Midbrain (tissue), 1 donor: ENCODE measurements around the gene RALGAPA1.
"Not testable (repeated sequence)": the region's sequence is repeated elsewhere in the genome, so short reads cannot be mapped to it uniquely, and the experiment has no call there.

Source experiments
- DNase-seq: peaks from one replicate; lab custom pipeline; 2025; lab: John Stamatoyannopoulos, UW

The RALGAPA1 gene

DNA sequence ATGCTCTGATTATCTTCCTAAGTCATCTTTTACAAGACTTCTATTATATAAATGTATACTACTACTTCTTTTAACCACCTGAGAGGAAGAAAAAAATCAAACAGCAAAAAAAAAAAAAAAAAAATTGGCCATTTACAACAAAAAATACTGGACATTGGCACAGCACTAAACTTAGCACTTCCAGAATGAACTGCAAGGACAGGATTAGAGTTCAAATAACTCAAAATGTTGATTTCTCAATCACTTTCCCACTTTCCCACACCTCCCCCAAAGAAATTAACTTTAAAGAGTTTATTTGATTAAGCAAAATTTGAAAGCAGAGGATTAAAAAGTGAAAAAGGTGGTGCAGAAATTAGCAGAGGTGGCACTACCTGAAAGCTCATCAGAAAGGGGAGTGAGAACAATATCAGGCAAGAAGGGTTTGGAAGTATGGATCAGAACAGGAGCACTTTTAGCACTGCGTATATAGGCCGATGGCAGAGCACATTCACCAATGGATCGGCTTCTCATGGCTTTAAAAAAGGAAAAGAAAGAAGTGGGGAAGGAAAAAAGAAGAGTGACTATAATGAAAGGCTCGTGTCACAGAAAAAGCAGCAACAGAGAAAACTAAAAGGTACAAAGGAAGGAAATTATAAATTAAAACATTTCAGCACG, 109.2 kb downstream of the RALGAPA1 start:
- DNase-seq, result no peak

DNA sequence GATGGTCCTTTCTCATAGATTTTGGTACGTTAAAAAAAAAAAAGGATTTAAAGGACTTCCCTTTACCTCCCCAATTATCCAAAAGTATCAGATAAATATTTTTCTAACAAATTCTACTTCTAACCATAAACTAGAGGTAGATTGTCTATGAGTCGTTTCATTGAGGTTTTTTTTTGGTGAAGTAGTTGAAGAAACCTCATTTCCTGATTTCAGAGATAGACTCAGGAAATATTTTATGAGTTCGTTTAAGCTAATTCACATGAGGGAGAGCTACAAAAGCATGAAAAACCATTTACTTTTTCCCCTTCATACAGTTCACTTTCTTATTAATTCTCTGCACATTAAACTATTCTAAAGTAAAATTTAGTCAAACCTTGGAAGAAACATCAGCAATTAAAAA, 112.5 kb downstream of the RALGAPA1 start:
- no peak for DNase-seq

DNA sequence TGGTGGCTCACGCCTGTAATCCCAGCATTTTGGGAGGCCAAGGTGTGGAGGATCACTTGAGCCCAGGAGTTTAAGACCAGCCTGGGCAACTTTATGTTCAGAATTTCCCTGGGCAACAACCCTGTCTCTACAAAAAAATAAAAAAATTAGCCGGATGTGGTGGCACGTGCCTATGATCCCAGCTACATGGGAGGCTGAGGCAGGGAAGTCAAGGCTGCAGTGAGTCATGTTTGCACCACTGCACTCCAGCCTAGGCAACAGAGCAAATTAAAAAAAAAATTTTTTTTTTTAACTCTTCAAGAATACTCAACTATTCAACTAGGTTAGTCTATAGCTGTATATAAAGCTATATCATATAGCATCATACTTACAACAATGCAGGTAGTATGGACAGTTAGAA, 113.0 kb downstream of the RALGAPA1 start:
- DNase-seq, result no peak

DNA sequence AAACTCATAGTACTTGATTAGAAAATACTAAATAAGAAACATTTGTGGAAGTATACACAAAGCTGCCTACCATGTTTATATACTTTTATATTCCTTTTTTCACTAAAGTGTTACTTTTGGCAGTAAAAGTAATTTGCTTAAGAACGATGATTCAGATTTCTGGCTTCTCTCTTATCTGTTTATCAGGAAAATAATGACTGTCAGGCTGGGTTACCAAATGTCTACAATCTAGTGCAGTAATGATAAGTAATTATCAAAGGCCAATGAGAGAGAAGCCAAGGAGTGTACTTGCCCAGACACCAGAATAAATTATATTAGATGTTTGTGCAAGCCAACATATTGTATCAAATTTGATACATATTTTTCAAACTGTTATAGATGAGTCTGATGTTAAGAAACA, 113.4 kb downstream of the RALGAPA1 start:
- DNase-seq, result no peak

DNA sequence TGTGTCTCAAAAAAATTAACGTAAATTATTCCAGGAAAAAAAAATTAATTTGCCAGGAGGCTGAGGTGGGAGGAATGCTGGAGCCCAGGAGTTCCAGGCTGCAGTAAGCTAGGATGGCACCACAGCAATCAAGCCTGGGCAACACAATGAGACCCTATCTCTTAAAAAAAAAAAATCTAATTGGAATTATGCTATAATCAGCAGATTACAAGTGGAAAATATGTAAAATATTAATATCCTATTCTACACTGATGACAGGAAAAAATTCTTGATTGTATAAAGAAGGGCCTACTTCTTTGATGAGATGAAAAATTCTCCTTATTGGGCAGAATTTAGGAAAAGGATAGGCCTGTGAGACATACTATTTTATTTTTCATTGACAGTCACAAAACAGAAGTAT, 114.0 kb downstream of the RALGAPA1 start:
- DNase-seq, result no peak

DNA sequence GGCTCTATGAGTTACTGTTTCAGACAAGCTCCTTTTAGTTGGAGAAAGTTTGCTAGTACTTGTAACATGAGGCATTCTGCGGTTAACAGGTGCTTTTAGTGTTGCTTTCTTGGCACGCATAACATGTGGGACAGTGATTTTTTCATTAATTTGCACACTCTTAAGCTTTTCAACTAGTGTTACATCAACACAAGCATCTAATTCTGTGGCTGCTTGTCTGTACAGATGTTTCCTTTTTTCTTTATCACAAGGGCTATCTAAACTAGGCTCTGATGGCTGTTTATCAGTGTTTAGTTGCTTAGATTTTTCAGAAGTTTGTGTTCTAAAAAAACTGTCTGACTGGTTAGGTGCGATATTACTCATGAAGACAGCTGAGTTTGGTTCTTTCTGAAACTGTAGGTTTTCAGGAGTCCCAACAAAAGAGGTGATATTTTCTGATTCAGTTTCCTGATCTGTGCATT, 120.1 kb downstream of the RALGAPA1 start:
- DNase-seq, result no peak

DNA sequence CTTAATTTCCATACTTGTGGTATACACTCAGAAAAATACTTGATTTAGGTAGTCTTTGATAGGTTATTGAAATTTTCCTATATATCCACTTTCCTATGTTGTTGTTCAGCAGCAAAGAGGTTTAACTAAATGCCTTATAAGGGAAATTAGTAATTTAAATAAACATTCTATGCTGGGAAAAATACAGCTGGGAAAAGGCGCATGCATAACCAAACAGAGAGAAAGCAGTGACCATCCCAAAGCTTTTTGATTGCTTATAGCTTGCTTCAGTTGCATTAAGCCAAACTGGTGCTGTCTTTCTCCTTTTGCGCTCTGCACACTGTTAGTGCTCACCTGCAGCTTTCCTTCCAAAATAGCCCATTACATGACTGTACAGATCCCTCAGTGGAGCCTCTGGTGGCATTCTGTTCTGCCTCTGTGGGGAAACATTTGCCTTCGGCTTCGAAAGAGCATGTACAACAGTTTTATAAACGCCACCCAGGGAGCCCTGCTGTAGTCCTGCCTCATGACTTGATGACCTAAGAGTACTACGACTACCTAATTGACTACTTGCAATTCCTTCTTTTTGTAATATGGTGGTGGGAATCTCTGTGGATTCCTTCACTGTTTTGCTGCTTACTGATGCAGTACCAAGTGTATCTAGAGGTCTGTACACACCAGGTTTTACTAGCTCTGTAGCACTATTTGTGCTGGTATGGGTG, 120.8 kb downstream of the RALGAPA1 start:
- DNase-seq, result no peak

DNA sequence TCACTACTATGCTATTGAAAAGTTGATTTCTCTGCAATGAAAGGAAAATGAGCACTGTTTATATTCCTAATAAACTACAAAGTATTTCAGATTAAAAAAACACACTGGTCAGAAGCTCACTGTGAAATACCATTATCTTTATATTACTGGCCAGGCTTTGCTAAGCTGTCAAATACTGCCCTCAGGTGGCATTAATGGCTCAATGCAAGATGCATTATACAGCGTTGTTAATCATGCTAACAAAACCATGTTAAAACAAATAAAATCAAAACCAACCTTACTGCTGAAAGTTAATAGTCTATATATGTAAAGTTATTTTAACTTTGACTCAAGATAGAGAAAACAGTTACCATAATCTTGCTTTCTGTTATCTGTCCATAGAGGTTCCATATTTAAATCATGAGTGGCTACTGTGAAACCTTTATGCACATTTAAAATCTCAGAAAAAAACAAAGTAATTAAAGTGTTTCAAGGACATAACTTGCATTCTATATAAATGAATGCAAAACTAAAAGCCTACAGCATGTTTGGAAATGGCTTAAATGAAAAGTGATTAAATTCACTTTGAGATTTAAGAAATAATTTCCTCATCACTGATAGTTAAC, 121.7 kb downstream of the RALGAPA1 start:
- peak; percentile 66 for DNase-seq

DNA sequence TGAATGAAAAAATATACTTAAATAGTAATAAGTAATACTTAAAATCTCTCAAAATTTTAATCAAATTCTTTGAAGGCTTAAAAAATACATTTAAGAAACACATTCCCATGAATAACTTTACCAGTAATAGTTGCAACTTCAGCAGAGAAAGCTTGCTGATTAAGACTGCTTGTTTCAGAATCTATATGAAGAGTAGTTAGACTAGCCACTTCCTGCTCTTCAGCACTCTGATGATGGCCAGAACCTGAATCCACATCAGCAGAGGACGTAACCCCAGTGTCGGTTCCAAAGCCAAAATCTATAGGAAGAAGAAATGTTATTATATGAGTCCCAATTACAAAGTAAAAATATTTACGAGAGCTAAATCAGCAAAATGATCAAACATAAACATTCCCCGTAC, 125.4 kb downstream of the RALGAPA1 start:
- DNase-seq, result not testable (repeated sequence)

DNA sequence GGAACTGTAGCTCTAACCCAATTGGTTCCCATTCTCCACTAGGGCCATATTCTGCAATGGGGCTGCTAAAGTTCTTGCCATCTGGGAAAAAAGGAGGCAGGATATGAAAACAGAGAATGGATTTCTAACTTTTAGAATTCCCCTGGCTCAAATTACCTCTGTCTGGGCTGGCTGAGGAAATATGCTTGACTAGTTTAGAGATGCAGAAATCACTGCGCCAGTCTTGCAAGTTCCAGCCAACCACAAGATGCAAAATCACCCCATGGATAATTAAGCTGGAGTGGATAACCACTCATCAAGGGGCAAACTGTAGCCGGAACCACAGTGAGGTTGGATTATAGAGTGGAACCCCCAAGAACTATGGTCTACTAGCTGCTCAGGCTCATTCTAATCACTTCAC, 126.3 kb downstream of the RALGAPA1 start:
- no peak for DNase-seq

DNA sequence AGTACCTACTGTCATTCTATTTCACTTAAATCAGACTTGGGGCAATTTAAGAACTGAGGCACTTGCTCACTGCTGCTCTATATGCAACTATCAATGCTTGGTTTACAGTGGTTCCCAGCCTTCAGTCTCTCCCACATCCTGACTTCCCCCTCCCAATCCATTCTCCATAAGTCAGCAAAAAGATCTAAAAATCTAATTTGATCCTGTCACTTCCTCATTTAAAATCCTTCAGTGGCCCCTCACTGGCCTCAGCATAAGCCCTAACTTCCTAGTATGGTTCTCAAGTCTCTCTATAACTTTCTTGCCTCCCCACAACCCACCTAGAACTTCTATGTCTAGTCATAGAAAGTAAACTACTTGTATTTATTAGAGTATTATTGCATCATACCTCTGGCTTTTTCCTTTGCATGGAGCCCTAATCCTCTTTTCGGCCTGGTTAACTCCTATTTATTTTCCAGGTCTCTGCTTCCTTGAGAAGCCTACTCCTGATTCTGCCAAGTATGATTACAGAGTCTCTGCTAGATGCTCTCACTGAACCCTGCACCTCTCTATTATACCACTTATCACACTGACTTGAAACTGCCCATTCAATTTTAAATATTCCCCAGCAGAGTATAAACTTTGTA, 130.6 kb downstream of the RALGAPA1 start:
- no peak for DNase-seq

DNA sequence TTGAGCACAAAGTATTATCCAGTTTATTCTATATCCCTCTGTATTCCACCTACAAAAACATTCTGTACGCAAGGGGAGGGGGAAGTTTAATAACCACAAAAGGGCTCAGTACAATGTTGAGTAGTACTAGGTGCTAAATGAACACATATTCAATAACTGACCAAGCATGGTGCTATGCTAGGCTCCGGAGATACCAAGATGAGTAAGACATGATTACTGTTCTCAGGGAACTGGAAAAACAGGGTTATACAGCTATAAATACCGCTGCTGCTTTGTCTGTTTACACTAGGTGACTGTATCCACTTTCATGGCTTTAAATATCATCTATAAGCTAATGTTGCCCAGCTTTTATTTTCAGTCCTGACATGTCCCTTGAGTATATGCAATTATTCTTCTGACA, 139.3 kb downstream of the RALGAPA1 start:
- no peak for DNase-seq

DNA sequence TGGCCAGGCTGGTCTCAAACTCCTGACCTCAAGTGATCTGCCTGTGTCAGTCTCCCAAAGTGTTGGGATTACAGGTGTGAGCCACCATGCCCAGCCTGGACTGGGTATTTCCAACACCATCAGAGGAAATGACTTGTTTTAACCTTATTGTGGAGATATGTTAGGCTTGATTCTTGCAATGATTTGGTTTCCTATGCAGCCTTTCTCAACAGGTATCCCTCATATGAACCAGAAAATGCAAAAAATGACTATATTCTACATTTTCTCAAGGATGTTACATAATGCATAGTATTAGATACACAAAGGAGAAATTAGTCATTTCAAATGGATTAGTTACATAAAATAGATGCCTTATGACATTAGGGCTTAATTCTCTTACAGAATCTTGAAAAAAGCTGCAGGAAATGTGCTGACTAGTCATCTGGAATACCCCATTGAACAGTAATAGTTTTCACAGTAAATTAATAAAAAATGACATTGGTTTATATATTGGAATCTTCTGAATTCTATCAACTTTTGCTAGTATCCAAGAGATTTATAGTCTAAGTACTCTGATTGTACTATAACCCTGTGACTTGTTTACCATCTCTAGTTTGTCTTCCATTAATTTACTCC, 142.6 kb downstream of the RALGAPA1 start:
- DNase-seq, result no peak

DNA sequence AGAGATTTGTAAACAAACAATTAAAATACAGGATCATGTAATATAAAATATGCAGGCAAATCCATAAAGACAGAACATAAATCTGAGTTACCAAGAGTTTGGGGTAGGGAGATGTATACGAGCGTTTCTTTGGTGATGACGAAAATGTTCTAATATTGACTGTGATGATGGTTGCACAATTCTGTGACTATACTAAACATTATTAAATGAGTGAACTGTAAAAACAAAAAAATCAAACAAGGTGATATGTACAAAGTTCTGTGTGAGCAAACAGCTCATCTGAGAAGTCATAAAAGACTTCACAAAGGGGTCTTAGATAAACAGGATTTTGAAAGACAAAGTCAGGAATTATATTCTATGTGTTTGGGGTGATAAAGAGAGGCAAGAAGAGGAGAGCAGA, 147.2 kb downstream of the RALGAPA1 start:
- no peak for DNase-seq

DNA sequence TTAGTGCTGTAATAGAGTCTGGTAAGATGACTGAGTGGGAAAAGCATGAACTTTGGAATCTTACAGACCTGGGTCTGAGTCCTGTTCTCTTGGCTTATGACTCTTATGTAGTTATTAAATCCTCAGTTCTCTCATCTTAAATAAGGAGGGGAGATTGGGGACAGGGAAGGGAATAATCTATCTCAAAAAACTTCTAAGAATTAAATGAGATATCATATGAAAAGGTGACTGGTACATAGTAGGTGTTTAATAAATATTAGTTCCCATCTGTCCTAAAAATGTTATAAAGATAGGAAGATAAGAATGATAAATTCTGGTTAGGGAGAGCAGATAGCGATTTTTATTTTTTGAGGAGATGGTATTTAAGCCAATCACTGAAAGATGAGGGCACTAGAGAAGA, 156.1 kb downstream of the RALGAPA1 start:
- DNase-seq, result no peak

DNA sequence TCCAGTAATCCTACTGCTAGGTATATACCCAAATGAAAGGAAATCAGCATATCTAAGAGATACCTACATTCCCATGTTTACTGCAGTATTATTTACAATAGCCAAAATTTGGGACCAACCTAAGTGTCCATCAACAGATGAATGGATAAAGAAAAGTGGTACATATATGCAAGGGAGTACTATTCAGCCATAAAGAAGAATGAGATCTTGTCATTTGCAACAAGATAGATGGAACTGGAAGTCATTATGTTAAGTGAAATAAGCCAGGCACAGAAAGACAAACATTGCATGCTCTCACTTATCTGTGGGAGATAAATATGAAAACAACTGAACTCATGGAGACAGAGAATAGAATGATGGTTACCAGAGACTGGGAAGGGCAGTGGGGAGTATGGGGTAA, 165.6 kb downstream of the RALGAPA1 start:
- DNase-seq, result no peak

DNA sequence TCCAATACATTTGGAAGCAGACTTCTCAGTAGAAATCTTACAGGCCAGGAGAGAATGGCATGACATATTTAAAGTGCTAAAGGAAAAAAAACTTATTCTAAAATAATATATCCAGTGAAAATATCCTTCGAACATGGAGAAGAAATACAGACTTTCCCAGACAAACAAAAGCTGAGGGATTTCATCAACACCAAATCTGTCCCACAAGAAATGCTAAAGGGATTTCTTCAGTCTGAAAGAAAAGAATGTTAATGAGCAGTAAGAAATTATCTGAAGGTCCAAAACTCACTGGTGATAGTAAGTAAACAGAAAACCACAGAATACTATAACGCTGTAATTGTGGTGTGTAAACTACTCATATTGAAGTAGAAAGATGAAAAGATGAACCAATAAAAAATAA, 171.2 kb downstream of the RALGAPA1 start:
- DNase-seq, result no peak

DNA sequence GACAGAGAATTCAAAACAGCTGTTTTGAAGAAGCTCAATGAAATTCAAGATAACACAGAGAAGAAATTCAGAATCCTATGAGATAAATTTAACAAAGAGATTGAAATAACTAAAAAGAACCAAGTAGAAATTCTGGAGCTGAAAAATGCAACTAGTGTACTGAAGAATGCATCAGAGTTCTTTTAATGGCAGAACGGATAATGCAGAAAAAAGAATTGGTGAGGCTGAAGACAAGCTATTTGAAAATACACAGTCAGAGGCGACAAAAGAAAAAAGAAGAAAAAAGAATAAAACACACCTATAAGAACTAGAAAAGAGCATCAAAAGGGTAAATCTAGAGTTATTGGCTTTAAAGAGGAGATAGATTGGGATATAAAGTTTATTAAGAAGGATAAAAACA, 171.8 kb downstream of the RALGAPA1 start:
- no peak for DNase-seq

DNA sequence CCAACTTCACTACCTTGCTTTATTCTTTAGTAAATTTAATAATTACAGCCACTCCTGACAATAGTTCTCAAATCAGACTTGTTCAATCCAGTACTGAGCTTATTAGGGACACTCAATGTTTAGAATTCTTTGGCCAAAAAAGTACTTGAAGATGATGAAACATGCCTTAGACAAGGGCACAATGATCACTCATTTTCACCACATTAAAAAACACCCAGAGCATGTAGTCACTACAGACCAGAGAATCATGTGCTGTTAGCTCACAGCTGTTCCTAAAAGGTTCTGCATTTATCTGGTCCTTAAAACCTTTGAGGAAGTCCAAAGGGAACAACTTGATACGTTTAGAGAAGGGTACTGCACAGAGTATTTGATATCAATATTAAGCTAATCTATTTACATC, 176.4 kb downstream of the RALGAPA1 start:
- no peak for DNase-seq

DNA sequence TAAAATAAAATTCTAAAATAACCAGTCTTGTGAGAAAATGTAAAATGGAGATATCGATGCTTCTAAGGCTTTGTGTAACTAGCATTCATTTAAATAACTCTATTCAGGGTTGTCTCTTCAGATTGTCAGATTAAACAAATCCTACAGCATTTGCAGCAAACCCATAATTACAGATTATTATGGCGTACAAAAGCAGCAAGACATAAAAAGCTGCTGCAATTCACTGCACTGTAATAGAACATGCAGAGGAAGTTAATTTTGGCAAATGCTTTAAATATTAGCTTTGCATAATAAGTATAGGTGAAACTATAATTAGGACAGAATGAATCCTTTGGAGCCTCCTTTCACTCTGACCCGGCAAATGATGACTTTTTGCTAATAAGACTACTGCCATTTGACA, 176.8 kb downstream of the RALGAPA1 start:
- no peak for DNase-seq

DNA sequence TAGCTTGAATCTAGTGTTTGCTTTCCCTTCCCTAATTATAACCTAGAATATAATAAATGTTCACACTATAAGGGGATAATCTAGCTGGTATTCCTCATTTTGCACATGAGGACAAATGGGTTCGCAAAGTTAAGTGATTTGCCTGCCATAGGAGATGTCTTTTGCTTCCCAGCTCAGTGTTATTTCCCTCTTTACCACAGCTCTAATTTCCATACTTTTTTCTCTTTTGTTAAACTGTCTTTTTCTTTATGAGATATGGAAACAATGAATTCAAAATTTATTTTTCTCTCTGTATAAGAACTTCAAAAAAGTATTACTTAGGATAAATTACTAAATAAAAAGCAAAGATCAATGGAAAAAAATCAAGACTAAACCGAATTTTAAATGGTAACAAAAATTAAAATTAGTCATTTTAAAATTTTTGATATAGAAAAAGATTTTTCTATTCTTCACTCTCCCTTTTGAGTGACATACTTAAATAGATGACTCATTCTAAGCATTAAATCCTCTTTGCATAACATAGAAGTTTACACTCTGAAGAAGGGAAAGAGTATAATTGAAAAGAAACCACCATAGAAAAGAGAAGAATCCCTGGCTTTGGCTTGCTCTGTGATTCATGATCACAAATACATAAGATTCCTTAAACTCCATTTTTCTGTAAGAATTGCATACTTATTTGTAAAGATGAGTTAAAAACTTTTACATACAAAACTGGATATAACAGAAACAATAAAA, 177.9 kb downstream of the RALGAPA1 start:
- DNase-seq, result no peak

DNA sequence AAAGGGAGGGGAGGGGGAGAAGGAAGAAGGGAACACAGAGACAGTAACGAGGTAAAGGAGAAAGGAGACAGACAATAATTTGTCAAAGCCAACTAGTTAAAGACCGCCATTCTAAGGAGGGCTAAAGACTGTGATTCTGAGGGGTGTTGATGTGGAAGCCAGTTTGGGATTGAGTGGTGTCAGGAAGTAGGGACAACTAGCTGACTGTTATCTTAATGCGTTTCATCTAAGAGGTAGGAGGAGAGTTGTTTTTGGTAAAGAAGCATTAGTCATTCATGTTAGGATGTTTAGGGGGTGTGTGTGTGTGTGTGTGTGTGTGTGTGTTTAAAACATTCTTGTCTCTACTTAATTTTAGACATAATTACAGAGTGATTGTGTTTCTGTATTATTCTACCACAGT, 180.1 kb downstream of the RALGAPA1 start:
- no peak for DNase-seq
